DND-41 (cell line): ENCODE results near the gene PDS5B.
"Not testable (repeated sequence)": the region's sequence is repeated elsewhere in the genome, so short reads cannot be mapped to it uniquely, and the experiment has no call there.

Experiments used
- EZH2 ChIP-seq: IDR thresholded peaks from 3 replicates; pipeline ENCODE4 v1.6.1; 2012; ENCODE audit warnings: borderline replicate concordance, low read depth, mild to moderate bottlenecking, moderate library complexity, low read length, inconsistent platforms; ENCODE audit not compliant: severe bottlenecking
- TF ChIP-seq, protein P1 (sequence below): IDR thresholded peaks from 2 replicates; pipeline ENCODE4 v1.5.1; 2012; ENCODE audit warnings: borderline replicate concordance, low read length, moderate library complexity, mild to moderate bottlenecking; ENCODE audit not compliant: poor library complexity, severe bottlenecking; ENCODE audit errors: extremely low read depth

DNA sequence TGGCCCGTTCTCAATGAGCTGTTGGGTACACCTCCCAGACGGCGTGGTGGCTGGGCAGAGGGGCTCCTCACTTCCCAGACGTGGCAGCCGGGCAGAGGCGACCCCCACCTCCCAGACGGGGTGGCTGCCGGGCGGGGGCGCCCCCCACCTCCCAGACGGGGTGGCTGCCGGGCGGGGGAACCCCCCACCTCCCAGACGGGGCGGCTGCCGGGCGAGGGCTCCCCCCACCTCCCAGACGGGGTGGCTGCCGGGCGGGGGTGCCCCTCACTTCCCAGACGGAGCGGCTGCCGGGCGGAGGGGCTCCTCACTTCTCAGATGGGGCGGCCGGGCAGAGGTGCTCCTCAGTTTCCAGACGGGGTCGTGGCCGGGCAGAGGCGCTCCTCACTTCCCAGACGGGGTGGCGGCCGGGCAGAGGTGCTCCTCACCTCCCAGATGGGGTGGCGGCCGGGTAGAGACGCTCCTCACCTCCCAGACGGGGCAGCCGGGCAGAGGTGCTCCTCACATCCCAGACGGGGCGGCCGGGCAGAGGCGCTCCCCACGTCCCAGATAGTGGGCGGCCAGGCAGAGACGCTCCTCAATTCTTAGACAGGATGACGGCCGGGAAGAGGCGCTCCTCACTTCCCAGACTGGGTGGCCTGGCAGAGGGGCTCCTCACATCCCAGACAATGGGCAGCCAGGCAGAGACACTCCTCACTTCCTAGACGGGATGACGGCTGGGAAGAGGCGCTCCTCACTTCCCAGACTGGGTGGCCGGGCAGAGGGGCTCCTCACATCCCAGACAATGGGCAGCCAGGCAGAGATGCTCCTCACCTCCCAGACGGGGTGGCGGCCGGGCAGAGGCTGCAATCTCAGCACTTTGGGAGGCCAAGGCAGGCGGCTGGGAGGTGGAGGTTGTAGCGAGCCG lies 135.1 kb downstream of the PDS5B start:
- TF ChIP-seq EZH2, result not testable (repeated sequence)
- TF ChIP-seq, protein P1, sequence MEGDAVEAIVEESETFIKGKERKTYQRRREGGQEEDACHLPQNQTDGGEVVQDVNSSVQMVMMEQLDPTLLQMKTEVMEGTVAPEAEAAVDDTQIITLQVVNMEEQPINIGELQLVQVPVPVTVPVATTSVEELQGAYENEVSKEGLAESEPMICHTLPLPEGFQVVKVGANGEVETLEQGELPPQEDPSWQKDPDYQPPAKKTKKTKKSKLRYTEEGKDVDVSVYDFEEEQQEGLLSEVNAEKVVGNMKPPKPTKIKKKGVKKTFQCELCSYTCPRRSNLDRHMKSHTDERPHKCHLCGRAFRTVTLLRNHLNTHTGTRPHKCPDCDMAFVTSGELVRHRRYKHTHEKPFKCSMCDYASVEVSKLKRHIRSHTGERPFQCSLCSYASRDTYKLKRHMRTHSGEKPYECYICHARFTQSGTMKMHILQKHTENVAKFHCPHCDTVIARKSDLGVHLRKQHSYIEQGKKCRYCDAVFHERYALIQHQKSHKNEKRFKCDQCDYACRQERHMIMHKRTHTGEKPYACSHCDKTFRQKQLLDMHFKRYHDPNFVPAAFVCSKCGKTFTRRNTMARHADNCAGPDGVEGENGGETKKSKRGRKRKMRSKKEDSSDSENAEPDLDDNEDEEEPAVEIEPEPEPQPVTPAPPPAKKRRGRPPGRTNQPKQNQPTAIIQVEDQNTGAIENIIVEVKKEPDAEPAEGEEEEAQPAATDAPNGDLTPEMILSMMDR, result not testable (repeated sequence)
